Limb (tissue), 2 donors: ENCODE data around the gene MRPS16.
A peak's percentile ranks its signal among the peaks of the same experiment; 100 is the strongest.
"Not testable (repeated sequence)": the region's sequence is repeated elsewhere in the genome, so short reads cannot be mapped to it uniquely, and the experiment has no call there.

Experiments used
- DNase-seq, 2 donors: peaks; one replicate each; pipeline ENCODE4 v3.0.0-alpha.2; 2016; ENCODE audit errors: extremely low spot score in 2 of 2

The MRPS16 gene

GRCh38 chr10:73252445-73253224 lies at the start of gene MRPS16:
MRPS16 (minus strand) TSS chr10:73252644; CDS start chr10:73252482, 162 bp downstream.
- peak; percentile 94 to 98 for DNase-seq

GRCh38 chr10:73296946-73297345 lies 44.5 kb upstream of the MRPS16 start:
- no peak for DNase-seq

- no peak for DNase-seq
Measured at GRCh38 chr10:73293461-73293860, 41.0 kb upstream of the MRPS16 start.

- no peak for DNase-seq
Measured at GRCh38 chr10:73289958-73290357, 37.5 kb upstream of the MRPS16 start.

GRCh38 chr10:73287441-73287840 lies 35.0 kb upstream of the MRPS16 start:
- no peak for DNase-seq

- DNase-seq = no peak
Measured at GRCh38 chr10:73281097-73281496, 28.7 kb upstream of the MRPS16 start.

- no peak for DNase-seq
Measured at GRCh38 chr10:73264423-73264822, 12.0 kb upstream of the MRPS16 start.

GRCh38 chr10:73263693-73264347 lies 11.4 kb upstream of the MRPS16 start:
- peak in 1 of 2 donors; percentile 15 for DNase-seq

GRCh38 chr10:73262880-73263555 lies 10.6 kb upstream of the MRPS16 start:
- no peak for DNase-seq

- DNase-seq = no peak
Measured at GRCh38 chr10:73262105-73262730, 9.8 kb upstream of the MRPS16 start.

- DNase-seq = no peak
Measured at GRCh38 chr10:73261362-73261995, 9.0 kb upstream of the MRPS16 start.

- not testable (repeated sequence) for DNase-seq
Measured at GRCh38 chr10:73258612-73259011, 6.2 kb upstream of the MRPS16 start.

GRCh38 chr10:73253225-73253555 lies 746 bp upstream of the MRPS16 start:
- DNase-seq = no peak

- DNase-seq = no peak
Measured at GRCh38 chr10:73251683-73252444, 580 bp downstream of the MRPS16 start.

GRCh38 chr10:73248259-73248724 lies 4.2 kb downstream of the MRPS16 start:
- DNase-seq = no peak

GRCh38 chr10:73247509-73248258 lies 4.8 kb downstream of the MRPS16 start:
- DNase-seq = no peak

- peak; percentile 96 to 98 for DNase-seq
Measured at GRCh38 chr10:73246646-73247508, 5.6 kb downstream of the MRPS16 start, which contains the start of gene DNAJC9. DNAJC9 (minus strand) TSS chr10:73247255; CDS start chr10:73247189, 66 bp downstream.

- DNase-seq = no peak
Measured at GRCh38 chr10:73246322-73246645, 6.2 kb downstream of the MRPS16 start.

GRCh38 chr10:73244866-73245477 lies 7.5 kb downstream of the MRPS16 start:
- DNase-seq = no peak
